Endothelial cell of coronary artery (primary cell): ENCODE results near the gene FAT2. TPM values are rescaled to one million over a fixed set of nuclear protein-coding genes. Genes with fewer than 3 reads are reported as not detected.

Source experiments
- total RNA-seq: library from RNA; depleted of rRNA; stranded (reverse); fragments of >200 nt; gene quantifications from 2 replicates; pipeline ENCODE4 v1.2.3, GENCODE V29; 2014

FAT2 gene, protein sequence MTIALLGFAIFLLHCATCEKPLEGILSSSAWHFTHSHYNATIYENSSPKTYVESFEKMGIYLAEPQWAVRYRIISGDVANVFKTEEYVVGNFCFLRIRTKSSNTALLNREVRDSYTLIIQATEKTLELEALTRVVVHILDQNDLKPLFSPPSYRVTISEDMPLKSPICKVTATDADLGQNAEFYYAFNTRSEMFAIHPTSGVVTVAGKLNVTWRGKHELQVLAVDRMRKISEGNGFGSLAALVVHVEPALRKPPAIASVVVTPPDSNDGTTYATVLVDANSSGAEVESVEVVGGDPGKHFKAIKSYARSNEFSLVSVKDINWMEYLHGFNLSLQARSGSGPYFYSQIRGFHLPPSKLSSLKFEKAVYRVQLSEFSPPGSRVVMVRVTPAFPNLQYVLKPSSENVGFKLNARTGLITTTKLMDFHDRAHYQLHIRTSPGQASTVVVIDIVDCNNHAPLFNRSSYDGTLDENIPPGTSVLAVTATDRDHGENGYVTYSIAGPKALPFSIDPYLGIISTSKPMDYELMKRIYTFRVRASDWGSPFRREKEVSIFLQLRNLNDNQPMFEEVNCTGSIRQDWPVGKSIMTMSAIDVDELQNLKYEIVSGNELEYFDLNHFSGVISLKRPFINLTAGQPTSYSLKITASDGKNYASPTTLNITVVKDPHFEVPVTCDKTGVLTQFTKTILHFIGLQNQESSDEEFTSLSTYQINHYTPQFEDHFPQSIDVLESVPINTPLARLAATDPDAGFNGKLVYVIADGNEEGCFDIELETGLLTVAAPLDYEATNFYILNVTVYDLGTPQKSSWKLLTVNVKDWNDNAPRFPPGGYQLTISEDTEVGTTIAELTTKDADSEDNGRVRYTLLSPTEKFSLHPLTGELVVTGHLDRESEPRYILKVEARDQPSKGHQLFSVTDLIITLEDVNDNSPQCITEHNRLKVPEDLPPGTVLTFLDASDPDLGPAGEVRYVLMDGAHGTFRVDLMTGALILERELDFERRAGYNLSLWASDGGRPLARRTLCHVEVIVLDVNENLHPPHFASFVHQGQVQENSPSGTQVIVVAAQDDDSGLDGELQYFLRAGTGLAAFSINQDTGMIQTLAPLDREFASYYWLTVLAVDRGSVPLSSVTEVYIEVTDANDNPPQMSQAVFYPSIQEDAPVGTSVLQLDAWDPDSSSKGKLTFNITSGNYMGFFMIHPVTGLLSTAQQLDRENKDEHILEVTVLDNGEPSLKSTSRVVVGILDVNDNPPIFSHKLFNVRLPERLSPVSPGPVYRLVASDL (N-terminal part only)
- total RNA-seq, result under 0.01 TPM in 1 of 2 replicates, not detected in the other

DNA sequence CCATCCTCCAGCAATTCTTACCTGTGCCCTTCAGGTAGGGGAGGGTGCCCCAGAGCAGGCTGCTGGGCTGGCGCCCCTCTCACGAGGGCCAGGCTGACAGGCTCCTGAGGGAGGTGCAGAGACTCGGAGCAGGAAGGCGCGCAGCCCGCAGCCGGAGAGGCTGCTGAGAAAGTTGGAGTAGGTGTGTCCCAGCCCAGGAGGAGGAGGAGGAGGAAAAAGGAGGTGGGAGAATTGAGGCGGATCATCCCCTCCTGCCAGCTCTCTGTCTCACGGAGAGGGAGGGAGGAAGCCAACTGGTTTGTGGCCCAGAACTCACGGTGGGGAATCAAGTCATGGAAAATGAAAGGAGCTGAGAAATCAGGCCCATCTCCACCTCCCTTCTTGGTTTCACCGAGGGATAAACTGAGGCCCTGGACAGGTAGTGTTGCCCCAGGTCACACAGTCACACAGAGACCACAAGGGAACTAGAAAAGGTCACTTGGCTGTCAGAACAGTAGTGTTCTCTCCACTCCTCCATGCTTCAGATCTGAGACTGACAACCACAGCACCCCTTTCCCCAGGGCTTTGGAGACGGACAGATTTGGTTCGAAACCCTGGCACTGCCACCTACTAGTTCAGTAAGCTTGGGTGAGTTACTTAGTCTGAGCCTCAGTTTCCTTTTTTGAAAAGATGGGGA is at the start of gene FAT2:
Gene FAT2, minus strand, starts transcription at position 188 of the 676 bp plus-strand sequence. CDS start 22,400 bp downstream, outside the sequence.

Other genes with a start within 250 kb of the FAT2 start
- not detected in 2 replicates for gene SLC36A2, start 243.8 kb downstream of the FAT2 start, total RNA-seq
- 2.6 and 2.8 TPM in 2 replicates for gene SLC36A1, start 143.7 kb downstream of the FAT2 start, total RNA-seq
- gene SPARC, start 95.6 kb upstream of the FAT2 start, total RNA-seq, result 628 and 1,632 TPM in 2 replicates
- gene ATOX1, start 167.3 kb upstream of the FAT2 start, total RNA-seq, result 76.2 and 76.9 TPM in 2 replicates
- gene G3BP1, start 180.6 kb upstream of the FAT2 start, total RNA-seq, result 234 and 259 TPM in 2 replicates